ENCODE results near the gene CD300H.

- TF ChIP-seq, protein P1, sequence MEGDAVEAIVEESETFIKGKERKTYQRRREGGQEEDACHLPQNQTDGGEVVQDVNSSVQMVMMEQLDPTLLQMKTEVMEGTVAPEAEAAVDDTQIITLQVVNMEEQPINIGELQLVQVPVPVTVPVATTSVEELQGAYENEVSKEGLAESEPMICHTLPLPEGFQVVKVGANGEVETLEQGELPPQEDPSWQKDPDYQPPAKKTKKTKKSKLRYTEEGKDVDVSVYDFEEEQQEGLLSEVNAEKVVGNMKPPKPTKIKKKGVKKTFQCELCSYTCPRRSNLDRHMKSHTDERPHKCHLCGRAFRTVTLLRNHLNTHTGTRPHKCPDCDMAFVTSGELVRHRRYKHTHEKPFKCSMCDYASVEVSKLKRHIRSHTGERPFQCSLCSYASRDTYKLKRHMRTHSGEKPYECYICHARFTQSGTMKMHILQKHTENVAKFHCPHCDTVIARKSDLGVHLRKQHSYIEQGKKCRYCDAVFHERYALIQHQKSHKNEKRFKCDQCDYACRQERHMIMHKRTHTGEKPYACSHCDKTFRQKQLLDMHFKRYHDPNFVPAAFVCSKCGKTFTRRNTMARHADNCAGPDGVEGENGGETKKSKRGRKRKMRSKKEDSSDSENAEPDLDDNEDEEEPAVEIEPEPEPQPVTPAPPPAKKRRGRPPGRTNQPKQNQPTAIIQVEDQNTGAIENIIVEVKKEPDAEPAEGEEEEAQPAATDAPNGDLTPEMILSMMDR (IDR thresholded peaks at IDR 0.05): no peak
- TF ChIP-seq POLR2A (IDR thresholded peaks at IDR 0.05): no peak
Observed at GRCh38 chr17:74531231-74531761, 36.0 kb downstream of the CD300H start, which contains the start of gene CD300LB.
